Measurements from ENCODE around the gene GPRC5C.

Gene GPRC5C

GRCh38 chr17:74435775-74436359, 4.0 kb downstream of the GPRC5C start:
- no peak for DNase-seq

GRCh38 chr17:74437702-74438101, 5.8 kb downstream of the GPRC5C start:
- DNase-seq: no peak

GRCh38 chr17:74439691-74440567, 8.0 kb downstream of the GPRC5C start:
- DNase-seq: no peak

- no peak for DNase-seq
Observed at GRCh38 chr17:74441537-74441936, 9.6 kb downstream of the GPRC5C start.

GRCh38 chr17:74442291-74442669, 10.4 kb downstream of the GPRC5C start:
- no peak for DNase-seq

GRCh38 chr17:74442670-74443515, 11.0 kb downstream of the GPRC5C start:
- no peak for DNase-seq

- no peak for DNase-seq
Observed at GRCh38 chr17:74443516-74444296, 11.8 kb downstream of the GPRC5C start.

- no peak for DNase-seq
Observed at GRCh38 chr17:74444406-74444805, 12.5 kb downstream of the GPRC5C start.

- DNase-seq: no peak
Observed at GRCh38 chr17:74445158-74445557, 13.3 kb downstream of the GPRC5C start.

GRCh38 chr17:74446551-74447500, 14.9 kb downstream of the GPRC5C start:
- no peak for DNase-seq

GRCh38 chr17:74447628-74448159, 15.8 kb downstream of the GPRC5C start:
- DNase-seq: no peak

- DNase-seq: no peak
Observed at GRCh38 chr17:74448756-74449155, 16.9 kb downstream of the GPRC5C start.

- no peak for DNase-seq
Observed at GRCh38 chr17:74449306-74449705, 17.4 kb downstream of the GPRC5C start.

- DNase-seq: no peak
Observed at GRCh38 chr17:74449773-74450172, 17.9 kb downstream of the GPRC5C start.

GRCh38 chr17:74450231-74450630, 18.3 kb downstream of the GPRC5C start:
- DNase-seq: no peak

- DNase-seq: no peak
Observed at GRCh38 chr17:74450925-74451403, 19.1 kb downstream of the GPRC5C start.

GRCh38 chr17:74451557-74451956, 19.7 kb downstream of the GPRC5C start:
- DNase-seq: no peak

GRCh38 chr17:74452033-74452840, 20.3 kb downstream of the GPRC5C start:
- DNase-seq: no peak

GRCh38 chr17:74452841-74453661, 21.2 kb downstream of the GPRC5C start:
- DNase-seq: no peak

All from NCI-H1930 (cell line).